ENCODE data around the gene POSTN.

Gene POSTN

GRCh38 chr13:37526710-37527473 lies 71.7 kb downstream of the POSTN start:
- no peak overlapping the region for H3K4me3 ChIP-seq (ENCODE audit: low read length)
- H3K9ac ChIP-seq (ENCODE audit: low read length) = no peak overlapping the region
- H3K79me2 ChIP-seq (ENCODE audit: low read length) = no peaks in the 10 kb centered on the region
- no peaks in the 10 kb centered on the region for H3K36me3 ChIP-seq (replicated peaks; ENCODE audit: low read depth, low read length)
- H3K4me2 ChIP-seq (ENCODE audit: low read length) = no peak overlapping the region
- H3K4me1 ChIP-seq (ENCODE audit: low read length) = no peaks in the 10 kb centered on the region
- H4K20me1 ChIP-seq (ENCODE audit: insufficient read depth, low read length) = no peaks in the 10 kb centered on the region
- no peaks in the 10 kb centered on the region for H3K27me3 ChIP-seq (ENCODE audit: low read depth, low read length)
- no peak overlapping the region for H2AFZ ChIP-seq (ENCODE audit: low read depth, low read length)
- TF ChIP-seq CTCF (IDR thresholded peaks at IDR 0.05; ENCODE audit: low read depth, low read length) (no peak), EZH2phosphoT487 (IDR thresholded peaks at IDR 0.05; ENCODE audit: low read depth) (no peak)
- no peak overlapping the region for H3K27ac ChIP-seq (ENCODE audit: low read length)
- H3K9me3 ChIP-seq (ENCODE audit: insufficient read depth, low read length) = no peaks in the 10 kb centered on the region

- Histone ChIP-seq H3K27ac (ENCODE audit: low read length) (no peak overlapping the region), H3K79me2 (ENCODE audit: low read length) (no peaks in the 10 kb centered on the region), H3K9ac (ENCODE audit: low read length) (no peak overlapping the region), H3K4me1 (ENCODE audit: low read length) (no peaks in the 10 kb centered on the region), H3K9me3 (ENCODE audit: insufficient read depth, low read length) (0 out of 2 replicates have a peak, but pooled peaks cover 3% of the 10 kb centered on the region), H2AFZ (ENCODE audit: low read depth, low read length) (no peak overlapping the region), H4K20me1 (ENCODE audit: insufficient read depth, low read length) (no peaks in the 10 kb centered on the region), H3K27me3 (ENCODE audit: low read depth, low read length) (no peaks in the 10 kb centered on the region), H3K4me3 (ENCODE audit: low read length) (no peak overlapping the region), H3K4me2 (ENCODE audit: low read length) (no peak overlapping the region), H3K36me3 (replicated peaks; ENCODE audit: low read depth, low read length) (no peaks in the 10 kb centered on the region)
- TF ChIP-seq CTCF (IDR thresholded peaks at IDR 0.05; ENCODE audit: low read depth, low read length) (no peak), EZH2phosphoT487 (IDR thresholded peaks at IDR 0.05; ENCODE audit: low read depth) (no peak)
Observed at GRCh38 chr13:37515226-37515625, 83.3 kb downstream of the POSTN start.

Data from OCI-LY3 (cell line).